Keratinocyte (primary cell): ENCODE results near the gene SLC7A4. TPM values are rescaled to one million over a fixed set of nuclear protein-coding genes. Genes with fewer than 3 reads are reported as not detected.

ENCODE experiments used
- DNase-seq: peaks from one replicate; pipeline ENCODE4 v3.0.0-alpha.2; 2011; ENCODE audit warnings: low read depth, missing footprints, low spot score
- FAIRE-seq: peaks from 2 replicates; lab custom pipeline; 2011; peaks lifted over from hg19 to GRCh38; lab: Jason Lieb, UNC
- H2AFZ ChIP-seq: 2 replicates; pipeline ENCODE4 v1.6.0; 2012; ENCODE audit warnings: low read length, control low read depth, inconsistent platforms; ENCODE audit not compliant: control insufficient read depth
- H3K27ac ChIP-seq: 2 replicates; pipeline ENCODE4 v1.5.1; 2011; ENCODE audit warnings: low read length; ENCODE audit not compliant: control insufficient read depth, insufficient read depth
- H3K27me3 ChIP-seq: 3 replicates; pipeline ENCODE4 v1.6.0; 2011; ENCODE audit warnings: low read length; ENCODE audit not compliant: control insufficient read depth, insufficient read depth; ENCODE audit errors: extremely low read depth
- H3K36me3 ChIP-seq, 2 experiments: 2 replicates in 1 of 2; 3 replicates in 1 of 2; pipeline ENCODE4 v1.5.1; 2011; ENCODE audit warnings: low read length in 2 of 2, mild to moderate bottlenecking in 1 of 2; ENCODE audit not compliant: control insufficient read depth in 2 of 2, insufficient read depth in 2 of 2; ENCODE audit errors: extremely low read depth in 1 of 2
- H3K4me1 ChIP-seq: 3 replicates; pipeline ENCODE4 v1.5.1; 2011; ENCODE audit warnings: low read length; ENCODE audit not compliant: control insufficient read depth, insufficient read depth; ENCODE audit errors: extremely low read depth
- H3K4me2 ChIP-seq: 3 replicates; pipeline ENCODE4 v1.6.0; 2011; ENCODE audit warnings: low read depth, low read length; ENCODE audit not compliant: control insufficient read depth, insufficient read depth; ENCODE audit errors: extremely low read depth
- H3K4me3 ChIP-seq, 3 experiments: fragments of 200-600 bp in 1 of 3; sonication (generic) in 1 of 3; 2 replicates in 2 of 3; 3 replicates in 1 of 3; pipeline ENCODE4 v1.5.1; 2011 to 2016; ENCODE audit warnings: low read length in 3 of 3, mild to moderate bottlenecking in 3 of 3, control low read depth in 2 of 3, inconsistent platforms in 1 of 3, low read depth in 1 of 3, mixed read lengths in 1 of 3, mixed run types in 1 of 3, moderate library complexity in 1 of 3; ENCODE audit not compliant: control insufficient read depth in 2 of 3, insufficient read depth in 2 of 3; ENCODE audit errors: extremely low read depth in 1 of 3
- H3K79me2 ChIP-seq: 2 replicates; pipeline ENCODE4 v1.6.0; 2012; ENCODE audit warnings: low read length; ENCODE audit not compliant: control insufficient read depth, insufficient read depth
- H3K9ac ChIP-seq: 3 replicates; pipeline ENCODE4 v1.6.0; 2011; ENCODE audit warnings: low read length; ENCODE audit not compliant: control insufficient read depth, insufficient read depth; ENCODE audit errors: extremely low read depth
- H3K9me1 ChIP-seq: 3 replicates; pipeline ENCODE4 v1.6.0; 2011; ENCODE audit warnings: low read length; ENCODE audit not compliant: control insufficient read depth, insufficient read depth; ENCODE audit errors: extremely low read depth
- H3K9me3 ChIP-seq: 2 replicates; pipeline ENCODE4 v1.5.1; 2012; ENCODE audit warnings: low read depth, low read length; ENCODE audit not compliant: control insufficient read depth
- H4K20me1 ChIP-seq: 3 replicates; pipeline ENCODE4 v1.6.0; 2011; ENCODE audit warnings: low read length; ENCODE audit not compliant: control insufficient read depth, insufficient read depth; ENCODE audit errors: extremely low read depth
- EZH2 ChIP-seq: IDR thresholded peaks from one replicate; pipeline ENCODE4 v1.6.1; 2012; ENCODE audit warnings: inconsistent platforms, mild to moderate bottlenecking, low read length, moderate library complexity
- dilution Hi-C: fragments of 300-500 bp; cut with MboI; formaldehyde crosslinking; loops from one replicate; pipeline ENCODE4 v1.7.0; 2020; ENCODE audit warnings: low sequenced_read_pairs; ENCODE audit not compliant: extremely low pct_ligation_motif_present
- polyA plus RNA-seq, 5 experiments: library from polyadenylated mRNA; depleted of rRNA in 3 of 5; stranded (reverse) in 3 of 5; stranded (forward) in 1 of 5; unstranded in 1 of 5; fragments of >200 nt; gene quantifications; 1 replicate in 1 of 5; 2 replicates in 3 of 5; 3 replicates in 1 of 5; pipeline versions ENCODE4 v1.2.1 to v1.2.3, GENCODE V29; 2011 to 2012; ENCODE audit warnings: missing spikeins in 2 of 5, low read depth in 1 of 5, low replicate concordance in 1 of 5
- TF ChIP-seq, protein P1 (sequence below), 3 experiments: IDR thresholded peaks in 1 of 3; conservative IDR thresholded peaks in 1 of 3; optimal IDR thresholded peaks in 1 of 3; 2 replicates in 2 of 3; 3 replicates in 1 of 3; pipeline versions ENCODE3 to v1.5.1; 2011; ENCODE audit warnings: low read length in 3 of 3, mild to moderate bottlenecking in 3 of 3, moderate library complexity in 2 of 3, control low read depth in 1 of 3, inconsistent platforms in 1 of 3; ENCODE audit not compliant: insufficient read depth in 2 of 3; ENCODE audit errors: extremely low read depth in 1 of 3

Gene SLC7A4
- polyA plus RNA-seq, 1 donor (not counting 4 experiments of a cell fraction or from before 2014, with no cell fraction given) = 0.10 TPM

- H4K20me1 ChIP-seq = no peaks in the 10 kb centered on the region
- no peaks in the 10 kb centered on the region for H3K9me1 ChIP-seq
- no peaks in the 10 kb centered on the region for H3K9me3 ChIP-seq
- H3K27ac ChIP-seq = no peak overlapping the region
- no peak overlapping the region for H3K9ac ChIP-seq
- dilution Hi-C loops = no loop called here
- peaks cover 7% of the 10 kb centered on the region for H3K4me1 ChIP-seq
- H2AFZ ChIP-seq = no peak overlapping the region
- FAIRE-seq (no peak), DNase-seq (no peak)
- no peak overlapping the region for H3K4me3 ChIP-seq
- H3K79me2 ChIP-seq = no peaks in the 10 kb centered on the region
- TF ChIP-seq, protein P1, sequence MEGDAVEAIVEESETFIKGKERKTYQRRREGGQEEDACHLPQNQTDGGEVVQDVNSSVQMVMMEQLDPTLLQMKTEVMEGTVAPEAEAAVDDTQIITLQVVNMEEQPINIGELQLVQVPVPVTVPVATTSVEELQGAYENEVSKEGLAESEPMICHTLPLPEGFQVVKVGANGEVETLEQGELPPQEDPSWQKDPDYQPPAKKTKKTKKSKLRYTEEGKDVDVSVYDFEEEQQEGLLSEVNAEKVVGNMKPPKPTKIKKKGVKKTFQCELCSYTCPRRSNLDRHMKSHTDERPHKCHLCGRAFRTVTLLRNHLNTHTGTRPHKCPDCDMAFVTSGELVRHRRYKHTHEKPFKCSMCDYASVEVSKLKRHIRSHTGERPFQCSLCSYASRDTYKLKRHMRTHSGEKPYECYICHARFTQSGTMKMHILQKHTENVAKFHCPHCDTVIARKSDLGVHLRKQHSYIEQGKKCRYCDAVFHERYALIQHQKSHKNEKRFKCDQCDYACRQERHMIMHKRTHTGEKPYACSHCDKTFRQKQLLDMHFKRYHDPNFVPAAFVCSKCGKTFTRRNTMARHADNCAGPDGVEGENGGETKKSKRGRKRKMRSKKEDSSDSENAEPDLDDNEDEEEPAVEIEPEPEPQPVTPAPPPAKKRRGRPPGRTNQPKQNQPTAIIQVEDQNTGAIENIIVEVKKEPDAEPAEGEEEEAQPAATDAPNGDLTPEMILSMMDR (optimal IDR thresholded peaks at IDR 0.05 in 1 of 3, IDR thresholded peaks at IDR 0.05 in 1 of 3, conservative IDR thresholded peaks at IDR 0.05 in 1 of 3; ENCODE audit: extremely low read depth in 1 of 3, insufficient read depth in 2 of 3, low read length in 3 of 3) = no peak
- TF ChIP-seq EZH2 = no peak
- H3K27me3 ChIP-seq = no peaks in the 10 kb centered on the region
- H3K36me3 ChIP-seq = no peaks in the 10 kb centered on the region
- H3K4me2 ChIP-seq = no peak overlapping the region
These were observed 23.1 kb upstream of the SLC7A4 start for GRCh38 chr22:21055564-21055834.

DNA sequence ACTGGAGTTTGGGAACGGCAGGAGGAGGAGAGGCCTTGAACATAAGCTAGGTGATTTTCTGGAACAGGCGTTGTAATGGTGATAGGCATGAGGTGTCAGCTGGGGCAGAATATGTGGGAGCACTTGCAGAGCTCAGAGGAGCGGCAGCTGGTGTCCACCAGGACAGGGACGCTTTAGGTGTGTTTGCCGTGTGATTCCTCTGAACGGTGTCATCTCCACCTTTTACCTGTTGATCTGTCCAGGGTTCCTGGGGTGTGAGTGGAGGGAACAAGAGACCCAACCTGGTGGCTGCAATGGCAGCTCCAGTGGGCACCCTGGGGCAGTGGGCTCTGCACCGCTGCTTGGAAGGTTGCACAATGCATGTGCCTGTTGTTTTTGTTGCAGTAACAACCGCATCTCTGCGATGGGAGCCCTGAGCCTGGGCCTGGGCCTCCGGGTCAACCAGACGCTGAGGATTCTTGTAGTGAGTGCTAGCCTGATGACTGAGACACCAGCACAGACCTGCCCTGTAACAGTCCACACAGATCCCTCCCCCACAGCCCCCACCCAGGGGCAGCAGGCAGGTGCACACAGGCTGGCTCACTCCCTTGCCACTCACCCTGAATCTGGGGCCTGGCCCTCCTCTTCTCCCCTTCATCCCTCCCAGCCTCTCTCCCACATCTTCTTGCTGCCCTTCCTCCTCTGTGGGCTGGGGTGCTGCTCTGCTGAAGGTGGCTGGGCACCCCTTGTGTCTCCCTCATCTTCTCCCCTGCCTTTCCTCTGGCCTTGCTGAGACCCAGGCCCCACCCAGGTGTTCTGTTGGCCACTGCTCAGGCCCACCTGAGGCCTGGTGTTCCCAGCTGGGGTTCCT is 22.6 kb upstream of the SLC7A4 start:
- Histone ChIP-seq H3K79me2 (no peaks in the 10 kb centered on the region), H3K9me1 (no peaks in the 10 kb centered on the region), H3K4me2 (no peak overlapping the region), H3K27ac (no peak overlapping the region), H3K27me3 (no peaks in the 10 kb centered on the region), H2AFZ (no peak overlapping the region), H4K20me1 (no peaks in the 10 kb centered on the region), H3K4me1 (peaks cover 7% of the 10 kb centered on the region), H3K9ac (no peak overlapping the region), H3K4me3 (no peak overlapping the region), H3K36me3 (no peaks in the 10 kb centered on the region), H3K9me3 (no peaks in the 10 kb centered on the region)
- DNase-seq (no peak), FAIRE-seq (no peak)
- dilution Hi-C loops = no loop called here
- TF ChIP-seq, protein P1 (optimal IDR thresholded peaks at IDR 0.05 in 1 of 3, IDR thresholded peaks at IDR 0.05 in 1 of 3, conservative IDR thresholded peaks at IDR 0.05 in 1 of 3; ENCODE audit: extremely low read depth in 1 of 3, insufficient read depth in 2 of 3, low read length in 3 of 3) = no peak
- no peak for TF ChIP-seq EZH2
